Activated CD4-positive, alpha-beta T cell treated with anti-CD3 and anti-CD28 coated beads for 48 hours (primary cell): ENCODE measurements around the gene NOX5.

Source experiments
- DNase-seq: peaks from one replicate; pipeline ENCODE4 v3.0.0-alpha.2; 2020

NOX5 gene

DNA sequence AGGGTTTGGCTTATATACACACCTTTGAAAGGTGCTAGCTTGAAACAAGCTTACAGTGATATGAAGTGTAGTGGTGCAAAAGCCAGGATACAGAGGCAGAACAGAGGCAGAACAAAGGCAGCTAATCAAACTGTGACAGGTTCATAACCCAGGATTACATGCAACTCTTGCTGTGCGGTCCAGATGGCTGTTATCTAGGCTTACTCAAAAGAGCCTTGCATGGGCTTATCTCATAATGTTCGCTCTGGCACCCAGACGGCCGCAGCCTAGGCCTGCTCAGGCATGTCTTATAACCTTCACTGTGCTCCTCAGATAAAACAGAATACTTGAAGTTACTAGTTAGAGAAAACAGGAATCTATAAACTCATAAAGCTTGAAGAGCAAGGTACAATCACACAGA, 22.8 kb upstream of the NOX5 start:
- no peak for DNase-seq

DNA sequence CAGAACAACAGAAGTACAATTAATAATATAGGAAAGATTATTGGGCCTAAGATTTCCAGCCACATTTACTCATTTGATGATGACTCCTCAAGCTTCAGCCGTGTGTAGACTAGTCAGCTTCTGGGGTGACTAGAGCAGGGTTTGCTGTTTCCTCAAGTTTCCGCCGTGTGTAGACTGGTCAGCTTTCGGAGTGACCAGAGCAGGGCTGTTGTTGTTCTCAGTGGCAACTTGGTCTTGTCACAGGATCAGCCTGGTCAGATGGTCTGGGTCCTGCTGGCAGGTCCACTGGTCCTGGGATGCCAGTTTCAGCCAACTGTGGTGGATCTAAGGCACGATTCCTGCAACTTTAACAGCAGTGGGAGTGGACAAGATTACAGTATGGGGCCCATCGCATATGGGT, 21.8 kb upstream of the NOX5 start:
- DNase-seq = no peak

DNA sequence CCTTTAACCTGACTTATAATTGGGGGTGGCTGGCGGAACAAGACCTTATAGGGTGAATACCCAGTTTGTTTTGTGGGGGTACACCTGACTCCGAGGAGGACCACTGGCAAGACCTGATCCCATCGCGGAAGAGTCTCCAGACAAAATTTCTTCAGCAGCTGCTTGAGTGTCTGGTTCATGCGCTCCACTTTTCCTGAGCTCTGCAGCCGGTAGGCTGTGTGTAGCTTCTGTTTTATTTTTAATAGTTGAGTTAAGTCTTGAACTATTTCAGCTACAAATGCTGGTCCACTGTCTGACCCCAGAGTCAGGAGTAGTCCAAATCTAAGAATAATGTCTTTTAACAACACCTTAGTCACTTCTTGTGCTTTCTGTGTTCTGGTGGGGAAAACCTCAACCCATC, 21.2 kb upstream of the NOX5 start:
- DNase-seq = no peak

DNA sequence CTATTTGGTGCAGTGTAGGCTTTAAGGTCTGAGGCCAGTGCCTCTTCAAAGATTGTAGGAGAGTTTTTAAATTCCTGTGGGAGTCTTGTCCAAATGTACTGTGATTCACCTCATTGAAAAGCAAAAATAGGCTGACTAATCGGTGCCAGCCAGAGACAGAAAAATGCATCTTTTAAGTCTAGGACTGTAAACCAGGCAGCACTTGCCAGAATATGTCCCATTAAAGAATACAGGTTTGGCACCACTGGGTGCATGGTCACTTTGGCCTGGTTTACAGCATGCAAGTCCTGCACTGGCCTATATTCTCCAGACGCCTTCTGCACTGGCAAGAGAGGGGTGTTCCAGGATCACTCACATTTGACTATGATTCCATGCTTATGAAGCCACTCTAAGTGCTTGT, 20.3 kb upstream of the NOX5 start:
- no peak for DNase-seq

DNA sequence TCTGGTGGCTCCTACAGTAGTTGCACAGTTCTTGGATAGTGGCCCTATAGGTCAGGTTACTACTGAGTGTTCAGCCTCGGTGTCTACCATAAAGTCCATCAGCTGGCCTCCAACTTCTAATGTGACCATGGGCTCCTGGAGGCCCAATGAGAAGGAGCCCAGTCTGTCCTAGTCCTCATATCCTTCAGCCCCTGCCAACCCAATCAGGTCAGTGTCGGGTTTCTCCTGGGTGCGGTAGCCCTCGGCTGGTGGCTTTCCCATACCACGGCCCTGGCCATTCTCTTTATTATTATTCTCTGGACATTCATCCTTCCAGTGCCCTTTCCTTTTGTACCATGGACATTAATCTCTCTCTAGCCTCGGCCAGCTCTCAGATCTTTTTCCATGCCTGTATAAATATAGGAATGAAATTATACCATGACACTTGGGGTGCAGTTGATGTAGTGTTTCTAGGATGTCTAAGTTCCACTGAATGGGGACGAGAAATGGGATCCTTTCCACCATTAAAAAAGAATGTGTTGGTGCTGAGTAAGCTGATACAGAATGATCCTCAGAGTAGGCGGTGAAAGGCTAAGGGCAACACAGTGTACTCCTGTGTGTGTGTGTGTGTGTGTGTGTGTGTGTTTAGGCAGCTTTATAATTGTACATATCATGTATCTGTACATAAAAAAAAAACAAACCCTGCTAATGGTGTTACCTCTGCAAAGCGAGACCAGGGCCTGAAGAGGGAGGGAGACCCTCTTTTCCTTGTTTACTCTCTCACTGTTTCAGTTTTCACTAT, 19.3 kb upstream of the NOX5 start:
- no peak for DNase-seq

DNA sequence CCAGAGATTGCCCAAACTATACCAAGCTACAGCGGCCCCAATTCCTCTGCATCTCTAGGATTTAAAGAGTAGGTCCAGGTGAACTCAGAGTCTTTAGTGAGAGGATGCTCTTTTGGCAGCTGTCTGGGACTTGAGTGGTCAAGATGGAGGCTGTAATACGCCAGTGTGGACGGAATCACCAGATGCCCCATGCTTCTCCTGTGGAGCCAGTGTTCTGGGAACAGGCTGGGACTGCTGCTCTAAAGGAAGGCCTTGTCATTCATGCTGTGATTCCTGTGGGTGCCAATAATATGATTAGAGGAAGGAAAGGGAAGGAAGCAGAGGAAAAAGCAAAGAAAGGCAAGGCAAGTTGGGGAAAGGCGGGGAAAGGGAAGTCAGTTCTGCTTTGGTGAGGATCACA, 17.4 kb upstream of the NOX5 start:
- no peak for DNase-seq

DNA sequence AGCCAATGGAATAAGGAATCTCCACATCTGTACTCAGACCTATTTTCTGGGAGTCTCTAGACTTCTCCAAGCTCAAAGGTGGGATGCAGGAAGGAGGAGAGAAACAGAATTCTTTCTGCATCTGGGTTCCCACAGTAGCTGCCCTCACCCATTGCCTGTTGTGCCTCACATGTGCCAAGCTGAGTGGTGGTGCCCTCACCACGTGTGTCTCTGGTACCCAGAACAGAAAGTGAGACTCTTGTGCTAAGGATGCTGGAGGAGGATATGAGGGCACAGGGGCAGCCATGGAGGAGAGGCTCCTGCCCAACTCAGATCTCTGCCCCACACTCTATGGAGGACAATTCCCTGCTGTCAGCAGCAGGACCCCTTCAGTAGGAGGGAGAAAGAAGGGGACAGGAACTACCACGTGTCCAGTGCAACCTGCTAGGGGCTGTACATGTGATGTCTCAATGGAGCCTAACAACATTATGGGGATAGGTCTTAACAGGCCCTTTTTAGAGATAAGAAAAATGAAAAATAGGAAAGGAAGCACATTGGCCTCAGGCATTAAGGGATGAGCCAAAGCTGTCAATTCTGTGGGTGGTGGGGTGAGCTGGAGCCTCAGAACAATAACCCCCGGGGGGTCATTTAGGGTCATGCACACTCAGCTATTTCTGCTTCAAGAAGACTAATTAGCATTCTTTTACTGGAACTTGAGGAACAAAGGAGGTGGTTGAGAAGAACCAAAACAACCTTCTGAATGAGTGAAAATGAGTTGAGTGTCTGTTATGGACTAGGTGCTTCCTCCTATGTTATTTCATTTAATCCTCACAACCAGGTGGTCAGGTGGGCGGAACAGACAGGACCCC, 16.3 kb upstream of the NOX5 start:
- no peak for DNase-seq

DNA sequence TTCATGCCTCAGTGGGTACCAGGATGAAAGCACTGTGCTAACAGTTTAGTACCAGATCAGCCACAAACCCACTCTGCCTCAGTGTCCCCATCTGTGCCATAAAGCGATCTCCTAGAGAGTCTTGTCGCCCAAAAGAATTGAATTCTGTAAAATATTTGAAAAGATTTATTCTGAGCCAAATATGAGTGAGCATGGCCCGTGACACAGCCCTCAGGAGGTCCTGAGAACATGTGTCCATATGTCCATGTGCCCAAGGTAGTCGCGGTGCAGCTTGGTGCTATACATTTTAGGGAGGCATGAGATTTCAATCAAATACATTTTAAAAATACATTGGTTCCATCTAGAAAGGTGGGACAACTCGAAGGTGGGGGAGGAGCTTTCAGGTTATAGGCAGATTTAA, 15.4 kb upstream of the NOX5 start:
- no peak for DNase-seq

DNA sequence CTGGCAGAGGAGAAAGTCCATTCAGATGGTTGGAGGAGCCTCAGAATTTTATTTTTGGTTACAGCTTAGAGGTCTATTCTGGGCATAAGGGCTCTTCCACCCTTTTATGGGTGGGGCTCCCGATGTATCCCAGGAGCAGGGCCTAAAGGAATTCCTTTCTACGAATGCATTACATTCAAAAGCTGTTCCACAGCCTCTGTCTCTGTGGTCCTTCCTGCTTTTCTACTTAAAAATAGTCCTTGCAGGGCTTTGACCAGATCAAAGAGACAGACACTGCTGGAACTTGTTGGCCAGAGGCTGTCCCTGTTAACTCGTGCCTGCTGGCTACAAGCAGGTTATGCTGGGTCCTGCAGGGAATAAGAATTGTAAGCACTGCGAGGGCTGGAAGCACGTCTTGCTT, 14.4 kb upstream of the NOX5 start:
- DNase-seq = no peak

DNA sequence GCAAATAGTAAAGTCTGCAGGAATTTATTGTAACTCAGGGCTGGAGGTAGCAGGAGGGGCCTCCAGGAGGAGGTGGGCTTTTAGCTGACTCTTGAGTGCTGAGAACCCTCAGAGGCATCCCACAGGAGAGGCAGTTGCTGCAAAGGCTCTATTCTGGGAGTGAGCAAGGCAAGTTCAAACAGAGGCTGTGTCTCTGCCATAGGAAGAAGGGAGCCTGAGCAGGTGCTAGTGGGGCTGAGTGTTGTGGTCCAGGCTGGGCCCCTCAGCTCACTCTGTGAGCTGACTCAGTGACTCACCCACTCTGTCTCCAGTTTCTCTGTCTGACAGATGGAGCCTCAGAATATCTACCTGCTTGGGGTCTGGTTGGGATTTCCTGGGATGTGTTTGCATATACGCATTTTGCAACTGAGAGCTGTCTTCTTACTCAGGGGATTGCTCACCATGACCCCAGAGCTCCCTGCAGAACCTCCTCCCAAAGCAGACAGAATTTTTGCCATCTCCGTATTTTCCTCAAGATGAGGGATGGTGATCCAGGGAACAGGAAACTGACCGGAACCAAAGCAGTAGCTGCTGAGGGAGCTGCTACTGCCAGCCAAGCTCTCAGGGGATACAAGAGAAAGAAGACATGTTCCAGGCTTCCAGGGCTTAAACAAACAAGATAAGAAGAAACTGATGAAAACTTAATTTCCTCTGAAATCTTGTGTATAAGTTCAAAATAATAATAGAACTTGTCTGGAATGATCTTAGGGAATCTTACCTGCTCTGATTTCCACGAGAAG, 13.6 kb upstream of the NOX5 start:
- no peak for DNase-seq

DNA sequence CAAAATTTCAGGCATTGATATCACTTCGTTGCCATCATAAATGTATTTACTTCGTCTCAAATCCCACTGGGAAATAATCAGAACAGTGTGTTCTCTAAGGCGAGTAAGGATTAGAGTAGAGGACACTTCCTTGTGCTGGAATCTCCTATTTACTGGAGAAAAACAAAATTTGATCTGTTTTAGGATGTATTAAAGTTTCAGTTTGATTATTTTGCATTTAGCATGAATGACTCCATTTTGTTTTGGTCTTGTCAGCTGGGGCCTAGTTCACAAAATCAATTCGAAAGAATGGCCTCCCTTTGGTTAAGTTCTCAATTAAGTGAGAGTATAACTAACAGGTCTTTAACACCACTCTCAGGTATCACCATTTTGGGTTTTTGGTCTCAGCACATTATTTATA, 11.7 kb upstream of the NOX5 start:
- no peak for DNase-seq

DNA sequence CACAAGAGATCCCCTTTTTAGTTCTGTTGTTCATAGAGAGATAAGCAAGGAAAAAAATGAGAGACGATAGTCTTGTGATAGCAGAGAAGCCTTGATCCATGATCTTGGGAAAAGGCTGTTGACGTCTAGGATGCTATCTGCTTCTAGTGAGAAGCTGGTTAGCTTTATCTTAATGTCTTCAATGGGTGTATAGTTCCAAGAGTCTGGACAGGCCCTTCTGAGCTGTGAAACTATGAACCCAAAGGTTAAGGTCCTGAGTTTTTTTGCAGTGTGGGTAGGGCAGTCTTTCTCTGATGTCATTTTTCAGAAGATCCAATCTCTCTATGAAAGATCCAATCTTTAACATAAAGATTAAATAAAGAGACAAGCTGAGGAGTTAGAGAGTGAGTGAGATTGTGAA, 10.5 kb upstream of the NOX5 start:
- no peak for DNase-seq

DNA sequence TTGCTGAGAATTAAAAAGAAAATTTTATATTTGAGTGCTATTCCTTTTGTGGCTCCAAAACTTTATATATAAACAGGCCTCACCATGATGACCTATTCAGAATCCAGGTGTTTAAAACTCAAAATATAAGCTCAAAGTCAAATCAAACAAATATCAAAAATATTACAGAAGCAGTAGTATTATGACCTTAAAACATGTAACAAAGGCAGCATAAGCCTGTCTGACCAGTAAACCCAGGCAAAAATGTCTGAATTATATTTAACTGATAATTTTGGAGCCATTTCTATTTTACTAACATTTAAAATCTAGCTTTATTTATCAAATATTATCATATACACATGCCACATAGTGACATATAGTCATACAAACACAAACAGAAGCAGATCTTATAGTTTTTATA, 6.4 kb upstream of the NOX5 start:
- no peak for DNase-seq

DNA sequence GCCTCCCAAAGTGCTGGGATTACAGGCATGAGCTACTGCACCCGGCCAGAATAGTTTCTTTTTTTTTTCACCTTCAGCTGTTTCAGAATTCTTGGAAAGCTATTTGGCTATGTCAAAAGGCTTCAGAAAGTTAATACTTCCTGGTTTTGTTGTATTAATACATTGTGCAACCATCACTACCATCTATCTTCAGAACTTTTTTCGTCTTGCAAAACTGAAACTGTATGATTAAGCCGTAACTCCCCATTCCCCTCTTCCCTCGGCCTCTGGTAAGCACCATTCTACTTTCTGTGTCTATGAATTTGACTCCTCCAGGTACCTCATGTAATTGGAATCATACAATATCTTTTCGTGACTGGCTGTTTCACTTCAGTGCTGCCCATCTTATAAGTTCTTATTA, 5.2 kb upstream of the NOX5 start:
- DNase-seq = no peak

DNA sequence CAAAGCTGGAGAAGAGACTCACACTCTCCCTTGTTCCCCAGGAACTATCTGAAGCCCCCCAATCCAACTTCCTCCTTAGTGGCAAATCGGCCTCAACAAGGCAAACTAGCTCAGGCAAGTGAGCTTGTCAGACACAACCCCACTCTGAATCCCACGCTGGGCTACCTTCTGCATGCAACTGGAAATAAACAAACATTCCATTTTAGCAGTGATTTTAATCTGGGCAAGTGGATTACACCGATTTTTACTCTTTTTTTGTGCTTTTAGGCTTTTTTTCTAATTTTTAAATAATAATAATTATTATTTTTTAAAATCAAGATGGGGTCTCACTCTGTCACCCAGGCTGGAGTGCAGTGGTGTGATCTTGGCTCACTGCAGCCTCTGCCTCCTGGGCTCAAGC, 2.9 kb upstream of the NOX5 start:
- no peak for DNase-seq

DNA sequence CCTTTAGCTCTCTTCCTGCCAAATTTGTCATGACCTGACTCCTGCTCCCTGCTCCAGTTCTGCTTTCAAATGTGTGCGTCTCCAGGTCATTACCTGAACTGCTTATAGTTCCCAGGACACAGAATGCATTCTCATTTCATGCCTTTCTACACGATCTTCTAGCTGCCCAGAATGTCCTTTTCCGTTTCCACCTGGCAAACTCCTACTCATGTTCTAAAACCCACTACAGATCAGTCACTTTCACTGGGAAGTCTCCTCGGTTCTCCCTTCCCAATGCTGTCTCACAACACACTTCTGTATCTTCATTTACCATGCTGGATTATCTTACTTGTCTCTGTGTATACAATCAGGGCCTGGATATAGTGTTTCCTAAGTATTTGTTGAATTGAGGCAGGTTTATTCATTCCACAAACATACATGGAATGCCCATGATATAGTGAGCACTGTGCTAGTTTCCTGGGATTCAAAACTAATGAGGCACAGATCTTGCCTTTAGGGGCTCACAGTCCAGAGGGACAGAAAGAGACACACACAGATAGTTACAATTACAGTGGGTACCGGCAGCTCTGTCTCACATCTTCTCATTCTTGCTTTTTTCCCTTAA, 1.6 kb upstream of the NOX5 start:
- DNase-seq = no peak

DNA sequence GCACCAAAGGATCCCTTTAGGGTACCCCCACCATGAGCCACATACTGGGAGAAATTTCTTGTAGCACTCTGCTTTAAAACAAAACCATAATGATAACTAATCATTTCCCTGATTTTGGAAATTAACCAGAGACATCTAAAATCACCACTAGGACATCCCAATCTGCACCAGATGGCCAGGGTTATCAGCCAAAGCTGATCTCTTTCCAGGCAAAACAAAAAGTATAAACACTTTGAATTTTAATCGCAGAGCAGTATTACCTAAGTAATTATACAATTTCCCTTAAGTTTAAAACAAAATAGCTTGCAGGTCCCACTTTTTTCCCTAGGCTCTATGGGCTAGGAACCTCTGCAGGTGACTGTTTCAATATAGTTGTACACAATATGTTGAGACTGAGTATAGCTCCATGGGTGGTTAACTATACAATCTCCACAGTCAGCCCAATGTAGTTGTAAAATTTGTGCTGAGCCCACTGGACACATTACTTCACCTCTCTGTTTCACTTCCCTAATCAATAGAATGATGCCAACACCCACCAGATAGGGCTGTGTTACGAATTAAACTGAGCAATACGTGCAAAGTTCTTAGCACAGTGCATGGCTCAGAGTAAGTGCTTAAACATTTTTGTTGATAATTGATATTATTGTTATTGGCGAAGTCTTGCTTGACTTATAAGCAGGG, 629 bp upstream of the NOX5 start:
- no peak for DNase-seq

DNA sequence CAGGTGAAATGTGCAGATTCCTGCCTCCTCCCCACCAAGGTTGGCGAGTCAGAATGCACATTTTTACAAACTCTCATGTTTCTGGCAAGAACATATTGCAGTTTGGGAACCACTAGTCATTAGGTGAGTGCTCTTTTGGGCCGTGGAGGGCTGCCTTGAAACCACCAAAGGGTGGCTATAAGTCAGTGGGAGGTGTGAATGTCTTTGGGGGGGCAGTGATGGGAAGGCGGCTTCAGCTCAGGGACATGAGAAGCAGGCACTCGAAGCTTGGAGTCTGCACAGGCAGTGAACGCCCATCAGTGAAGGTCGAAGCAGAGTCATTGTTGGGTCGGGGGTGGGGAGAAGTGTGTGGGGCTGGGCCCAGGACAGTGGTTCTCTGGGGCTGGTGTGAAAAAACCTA, 1.1 kb downstream of the NOX5 start:
- no peak for DNase-seq

DNA sequence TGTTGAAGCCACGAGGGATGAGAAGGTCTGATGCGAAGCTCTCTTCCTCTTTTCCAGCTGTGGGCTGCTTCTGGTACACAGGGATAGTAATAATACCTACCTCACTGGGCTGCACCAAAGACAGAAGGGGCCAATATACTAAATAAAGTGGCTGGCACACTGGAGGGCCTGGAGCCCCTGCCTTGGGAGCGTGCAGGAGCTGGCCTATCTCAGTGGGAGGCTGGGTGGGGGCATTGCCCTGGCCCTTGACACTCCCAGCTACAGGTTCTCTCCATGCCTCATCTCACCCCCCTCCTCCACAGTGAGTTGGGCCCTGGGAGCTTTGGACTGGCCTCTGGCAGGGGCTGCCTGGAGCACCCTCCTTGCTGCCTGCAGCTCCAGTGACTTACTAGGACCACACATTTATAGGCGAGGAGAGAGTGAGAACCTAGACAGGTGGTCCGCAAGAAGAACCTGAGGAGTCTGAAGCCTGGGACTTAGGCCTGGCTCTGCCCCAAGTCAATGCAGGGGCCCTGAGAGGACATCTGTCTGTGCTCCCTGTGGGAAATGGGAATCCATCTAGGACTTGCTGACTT, 1.6 kb downstream of the NOX5 start:
- DNase-seq = no peak

DNA sequence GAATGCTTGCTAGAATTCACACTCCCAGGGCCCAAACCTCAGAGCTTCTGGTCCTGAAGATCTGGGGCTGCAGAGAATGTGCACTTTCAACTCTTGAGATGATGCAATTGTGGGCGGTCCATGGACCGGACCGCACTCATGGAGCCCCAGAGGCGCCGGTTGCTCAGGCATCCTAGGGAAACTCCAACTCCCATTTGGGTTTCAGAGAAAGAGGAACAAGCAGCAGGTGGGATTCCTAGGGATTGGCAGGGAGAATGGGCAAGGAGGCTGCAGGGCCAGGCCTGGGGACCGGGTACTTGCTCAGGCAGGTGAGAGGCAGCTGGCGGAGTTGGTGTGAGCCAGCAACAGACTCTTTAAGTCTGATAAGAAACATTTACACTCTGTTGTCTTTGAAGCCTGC, 3.5 kb downstream of the NOX5 start:
- no peak for DNase-seq

DNA sequence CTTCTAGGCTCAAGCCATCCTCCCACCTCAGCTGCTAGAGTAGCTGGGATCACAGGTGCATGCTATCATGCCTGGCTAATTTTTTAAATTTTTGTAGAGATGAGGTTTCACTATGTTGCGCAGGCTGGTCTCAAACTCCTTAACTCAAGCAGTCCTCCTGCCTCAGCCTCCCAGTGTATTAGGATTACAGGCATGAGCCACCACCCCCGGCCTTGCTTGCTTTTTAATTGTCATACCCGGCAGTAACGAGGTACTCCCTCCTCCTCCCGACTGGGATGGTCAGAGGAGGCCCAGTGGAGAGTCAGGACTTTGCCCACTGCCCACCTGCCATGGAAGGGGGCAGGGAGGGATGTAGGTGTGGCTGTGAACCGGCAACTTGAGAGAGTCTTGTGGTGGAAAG, 4.5 kb downstream of the NOX5 start:
- no peak for DNase-seq

DNA sequence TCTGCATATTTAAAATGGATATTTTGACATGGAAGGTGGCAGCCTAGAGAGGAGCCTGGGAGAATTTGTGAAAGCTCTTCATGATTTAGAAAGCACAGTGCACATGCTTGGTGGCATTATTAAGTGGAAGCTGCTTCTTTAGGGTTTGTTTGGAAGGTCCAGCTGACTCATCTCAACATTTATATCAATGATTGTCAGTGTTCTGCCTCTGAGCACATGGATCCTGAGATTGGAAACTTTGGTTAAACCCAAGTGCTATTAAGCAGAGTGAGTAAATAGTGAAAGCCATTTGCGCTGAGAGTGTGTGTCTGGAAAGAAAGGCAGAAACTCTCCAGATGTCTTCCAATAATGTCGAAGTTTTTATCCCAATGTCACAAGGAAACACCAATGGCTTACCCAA, 7.4 kb downstream of the NOX5 start:
- DNase-seq = no peak
